ACC112 (cell line): Measurements from ENCODE around the gene GRIN3B.

ENCODE experiments used
- H2AFZ ChIP-seq: fragments of 200-600 bp; sonication (generic); one replicate; pipeline ENCODE4 v1.6.0; 2017; ENCODE audit warnings: antibody characterized with exemption, low read length; ENCODE audit not compliant: unreplicated experiment
- H3K27ac ChIP-seq: fragments of 200-600 bp; sonication (generic); 2 replicates; pipeline ENCODE4 v1.5.1; 2014; ENCODE audit warnings: low read depth, mild to moderate bottlenecking, antibody characterized with exemption, low read length, moderate library complexity
- H3K27me3 ChIP-seq: fragments of 200-600 bp; sonication (generic); 2 replicates; pipeline ENCODE4 v1.6.1; 2014; ENCODE audit warnings: mild to moderate bottlenecking, antibody characterized with exemption, low read length, moderate library complexity, mixed read lengths; ENCODE audit not compliant: insufficient read depth
- H3K36me3 ChIP-seq: fragments of 200-600 bp; sonication (generic); 2 replicates; pipeline ENCODE4 v1.6.1; 2016; ENCODE audit warnings: mild to moderate bottlenecking, antibody characterized with exemption, low read length, moderate library complexity, mixed read lengths; ENCODE audit not compliant: insufficient read depth
- H3K4me1 ChIP-seq: fragments of 200-600 bp; sonication (generic); one replicate; pipeline ENCODE4 v1.6.1; 2016; ENCODE audit warnings: low read length, mixed read lengths; ENCODE audit not compliant: insufficient read depth, unreplicated experiment, control insufficient read depth
- H3K4me3 ChIP-seq: fragments of 200-600 bp; sonication (generic); 2 replicates; pipeline ENCODE4 v1.5.1; 2014; ENCODE audit warnings: mild to moderate bottlenecking, low read depth, low read length
- H3K79me2 ChIP-seq: fragments of 200-600 bp; sonication (generic); one replicate; pipeline ENCODE4 v1.6.0; 2016; ENCODE audit warnings: low read length; ENCODE audit not compliant: control insufficient read depth, unreplicated experiment, insufficient read depth

GRIN3B gene

DNA sequence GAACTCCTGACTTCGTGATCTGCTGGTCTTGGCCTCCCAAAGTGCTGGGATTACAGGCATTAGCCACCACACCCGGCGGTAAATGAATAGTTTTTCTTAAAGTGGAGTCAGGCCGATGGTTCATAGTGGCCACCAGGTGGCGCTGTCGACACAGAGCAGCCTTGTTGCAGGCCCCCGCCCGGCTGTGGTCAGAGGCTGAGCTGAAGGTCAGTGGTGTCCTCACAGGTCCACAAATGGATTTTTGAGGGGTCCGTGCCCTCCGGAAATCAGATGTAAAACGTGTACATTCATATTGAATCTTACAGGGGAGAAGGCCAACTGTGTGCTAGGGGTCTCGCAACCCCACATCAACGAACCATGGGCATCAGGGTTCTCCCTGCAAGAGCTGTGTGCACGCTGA lies 29.5 kb upstream of the GRIN3B start:
- Histone ChIP-seq H3K79me2 (no peaks in the 10 kb centered on the region), H3K36me3 (peaks cover 20% of the 10 kb centered on the region), H3K27ac (no peak overlapping the region), H3K27me3 (no peaks in the 10 kb centered on the region), H2AFZ (no peak overlapping the region), H3K4me1 (no peaks in the 10 kb centered on the region), H3K4me3 (no peak overlapping the region)

DNA sequence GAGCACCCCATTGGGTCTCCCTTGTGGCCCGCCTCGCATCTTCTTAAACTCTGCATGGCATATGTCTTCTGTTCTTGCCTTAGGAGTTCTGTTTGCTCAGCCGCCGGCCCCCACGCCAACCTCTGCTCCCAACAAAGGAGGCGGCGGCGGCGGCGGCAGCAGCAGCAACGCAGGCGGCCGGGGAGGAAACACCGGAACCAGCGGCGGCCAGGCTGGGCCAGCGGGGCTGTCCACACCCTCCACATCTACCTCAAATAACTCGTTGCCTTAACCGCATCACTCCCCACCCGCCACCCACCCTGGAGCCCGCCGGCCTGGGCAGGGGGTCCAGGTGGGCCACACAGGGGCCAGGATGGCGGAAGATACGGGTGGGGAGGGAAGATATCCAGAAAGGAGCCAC lies 28.4 kb upstream of the GRIN3B start:
- no peak overlapping the region for H3K27ac ChIP-seq
- H3K36me3 ChIP-seq: peaks cover 16% of the 10 kb centered on the region
- no peaks in the 10 kb centered on the region for H3K4me1 ChIP-seq

DNA sequence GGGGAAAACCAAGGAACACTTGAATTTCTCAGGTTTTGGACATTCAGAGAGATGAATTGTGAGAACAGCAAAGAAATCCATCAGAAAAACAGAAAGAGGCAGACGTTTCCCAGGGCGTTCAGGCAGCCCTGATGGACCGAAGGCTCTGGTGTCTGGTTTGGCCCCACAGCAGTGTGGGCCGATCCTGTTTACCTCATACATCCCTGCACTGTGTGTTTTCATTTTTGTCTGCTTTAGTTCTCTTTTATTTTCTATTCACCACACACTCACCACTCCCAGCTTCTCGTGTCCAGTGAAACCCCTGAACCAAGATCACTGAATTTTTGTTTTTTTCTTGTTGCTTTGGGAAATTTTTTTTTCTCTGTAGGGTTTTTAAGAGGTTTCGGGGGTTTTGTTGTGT lies 27.9 kb upstream of the GRIN3B start:
- H3K4me1 ChIP-seq: no peaks in the 10 kb centered on the region
- peaks cover 16% of the 10 kb centered on the region for H3K36me3 ChIP-seq
- H3K27ac ChIP-seq: no peak overlapping the region
- H2AFZ ChIP-seq: no peak overlapping the region
- no peaks in the 10 kb centered on the region for H3K79me2 ChIP-seq
- H3K4me3 ChIP-seq: no peak overlapping the region
- no peaks in the 10 kb centered on the region for H3K27me3 ChIP-seq

More for the DNA sequence above, 28.4 kb upstream of the GRIN3B start:
- H3K4me3 ChIP-seq: no peak overlapping the region
- no peaks in the 10 kb centered on the region for H3K79me2 ChIP-seq
- H3K27me3 ChIP-seq: no peaks in the 10 kb centered on the region
- no peak overlapping the region for H2AFZ ChIP-seq

DNA sequence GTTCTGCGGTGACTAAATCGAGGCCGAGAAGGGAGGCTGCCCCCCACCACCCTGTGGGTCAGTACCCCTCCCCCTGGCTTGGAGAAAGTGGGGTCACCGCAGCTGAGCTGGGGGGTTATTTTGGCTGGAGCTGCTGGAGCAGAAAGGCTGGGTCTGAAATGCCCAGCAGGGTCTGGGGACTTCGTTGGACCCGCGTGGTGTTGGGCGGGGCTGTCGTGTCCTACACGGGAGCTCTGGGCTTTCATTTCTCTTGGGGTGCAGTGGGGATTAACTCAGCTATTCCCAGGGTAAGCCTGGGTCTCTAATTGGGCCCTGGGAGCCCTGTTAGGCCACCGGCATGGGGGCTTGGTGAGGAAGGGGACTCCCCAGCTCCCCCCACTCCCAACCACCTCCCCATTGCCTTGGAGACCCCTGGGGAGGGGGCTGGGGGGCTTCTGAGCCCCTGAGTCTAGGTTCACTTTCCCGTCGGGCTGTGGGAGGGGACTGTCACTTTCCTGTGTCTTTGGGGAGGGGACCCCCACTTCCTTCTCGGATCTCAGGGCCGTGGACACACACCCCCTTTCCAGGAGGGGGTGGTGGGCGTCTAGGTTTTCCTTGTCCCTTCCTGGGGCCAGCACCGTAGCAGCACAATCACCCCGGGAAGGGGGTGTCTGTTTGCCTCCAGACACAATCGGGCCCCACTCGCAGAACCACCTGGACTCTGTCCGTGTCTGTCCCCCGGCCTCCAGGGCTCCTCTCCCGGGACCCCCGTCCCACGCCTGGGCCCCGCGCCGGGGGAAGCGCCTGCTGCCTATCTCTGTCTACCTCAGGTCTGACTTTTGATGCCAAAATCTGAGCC lies 26.3 kb upstream of the GRIN3B start:
- Histone ChIP-seq H3K27me3 (no peaks in the 10 kb centered on the region), H3K36me3 (peaks cover 11% of the 10 kb centered on the region), H3K4me3 (no peak overlapping the region), H3K4me1 (no peaks in the 10 kb centered on the region), H3K27ac (no peak overlapping the region), H3K79me2 (no peaks in the 10 kb centered on the region), H2AFZ (no peak overlapping the region)

DNA sequence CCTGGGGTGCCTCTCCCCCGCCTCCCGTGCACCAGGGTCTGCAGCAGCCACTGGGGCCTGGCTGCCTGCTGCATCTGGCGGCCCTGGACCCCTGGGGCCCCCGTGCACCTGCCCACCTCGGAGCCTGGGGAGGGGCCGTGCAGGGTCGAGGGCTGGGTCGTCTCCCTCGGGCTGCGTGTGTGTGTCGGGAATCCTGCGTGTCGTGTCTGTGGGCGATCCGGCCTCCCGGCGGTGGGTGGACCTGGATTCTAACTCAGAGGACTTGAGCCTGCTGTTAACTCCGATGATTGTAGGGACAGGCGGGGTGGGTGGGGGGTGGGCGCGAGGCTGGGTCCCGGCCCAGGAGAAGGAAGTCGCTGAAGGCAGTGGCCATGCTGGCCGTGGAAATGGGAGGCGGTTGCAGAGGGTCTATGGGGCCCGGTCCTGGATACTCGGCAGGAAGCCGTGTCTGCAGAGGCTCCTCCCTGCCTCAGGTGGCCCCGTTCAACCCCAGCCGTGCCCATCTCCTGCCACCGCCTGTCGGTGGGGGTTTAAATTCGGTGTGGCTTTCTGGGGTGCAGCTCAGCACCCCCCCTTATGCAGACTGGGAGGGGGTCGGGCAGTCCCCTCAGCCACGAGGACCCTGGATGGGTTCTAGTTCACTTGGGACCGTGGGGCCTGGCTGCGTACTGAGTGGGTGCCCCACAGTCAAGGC lies 25.5 kb upstream of the GRIN3B start:
- Histone ChIP-seq H3K27ac (no peak overlapping the region), H2AFZ (no peak overlapping the region), H3K4me1 (no peaks in the 10 kb centered on the region), H3K4me3 (no peak overlapping the region), H3K27me3 (no peaks in the 10 kb centered on the region), H3K36me3 (peaks cover 11% of the 10 kb centered on the region), H3K79me2 (no peaks in the 10 kb centered on the region)

DNA sequence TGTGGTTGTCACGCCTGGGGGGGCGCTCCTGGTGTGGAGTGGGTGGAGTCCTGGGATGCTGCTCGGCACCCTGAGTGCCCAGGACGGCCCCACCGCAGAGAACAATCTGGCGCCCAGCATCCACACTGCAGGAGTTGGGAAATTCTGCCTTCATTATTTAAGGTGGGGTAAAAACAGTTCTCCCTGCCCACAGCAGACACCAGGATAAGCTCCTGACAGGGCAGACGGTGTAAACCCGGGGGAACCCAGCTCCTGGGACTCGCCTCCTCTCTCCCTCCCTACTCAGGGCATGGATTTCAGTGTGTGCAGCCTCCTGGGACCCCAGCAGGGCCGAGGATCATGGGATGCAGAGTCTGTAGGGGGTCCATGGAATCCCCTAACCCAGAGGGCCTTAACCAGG lies 23.7 kb upstream of the GRIN3B start:
- Histone ChIP-seq H3K27ac (no peak overlapping the region), H3K36me3 (0 out of 2 replicates have a peak, but pooled peaks cover 3% of the 10 kb centered on the region), H3K79me2 (no peaks in the 10 kb centered on the region), H3K4me3 (no peak overlapping the region), H3K4me1 (no peaks in the 10 kb centered on the region), H2AFZ (no peak overlapping the region), H3K27me3 (no peaks in the 10 kb centered on the region)

DNA sequence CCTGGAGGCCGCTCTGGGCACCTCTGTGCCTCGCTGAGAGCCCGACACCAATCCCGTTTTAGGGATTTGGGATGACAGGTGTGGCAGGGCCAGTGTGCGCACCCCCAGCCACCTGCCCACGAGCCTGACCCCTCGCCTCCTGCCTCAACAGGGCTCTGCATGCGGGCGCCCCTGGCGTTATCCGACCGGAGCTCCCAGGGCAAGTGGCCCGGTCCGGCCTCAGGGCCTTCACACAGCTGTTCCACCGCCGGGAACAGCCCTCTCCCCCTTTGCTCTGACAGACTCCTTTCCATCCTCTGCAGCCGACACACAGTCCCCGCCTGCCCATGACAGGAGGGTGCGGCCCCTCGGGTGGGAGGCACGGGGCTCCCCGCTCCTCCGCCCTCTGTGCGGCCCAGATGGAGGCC lies 23.2 kb upstream of the GRIN3B start:
- Histone ChIP-seq H2AFZ (no peak overlapping the region), H3K27me3 (no peaks in the 10 kb centered on the region), H3K79me2 (no peaks in the 10 kb centered on the region), H3K27ac (no peak overlapping the region), H3K36me3 (no peaks in the 10 kb centered on the region), H3K4me1 (no peaks in the 10 kb centered on the region), H3K4me3 (no peak overlapping the region)

DNA sequence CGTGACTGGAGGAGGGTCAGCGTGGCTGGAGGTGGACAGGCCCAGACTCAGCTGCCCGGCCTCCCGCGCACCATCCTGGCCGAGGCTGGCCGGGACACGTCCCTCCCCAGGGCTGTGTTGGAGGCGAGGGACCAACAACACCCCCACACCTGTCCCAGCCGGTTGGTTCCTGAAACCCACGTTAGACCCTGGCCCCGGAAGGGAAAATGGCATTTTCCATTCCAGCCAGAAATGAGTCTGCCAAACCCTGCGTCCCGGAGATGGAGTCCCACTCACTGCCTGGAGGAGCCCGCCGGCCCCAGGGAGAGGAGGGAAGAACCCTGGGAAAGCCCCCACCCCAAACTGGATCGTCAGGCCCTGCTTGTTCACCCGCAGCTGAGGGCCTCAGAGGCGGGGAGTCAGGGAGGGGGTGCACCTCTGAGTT lies 20.9 kb upstream of the GRIN3B start:
- Histone ChIP-seq H2AFZ (no peak overlapping the region), H3K79me2 (peaks cover 1% of the 10 kb centered on the region), H3K27ac (no peak overlapping the region), H3K36me3 (no peaks in the 10 kb centered on the region), H3K4me3 (no peak overlapping the region), H3K4me1 (no peaks in the 10 kb centered on the region), H3K27me3 (no peaks in the 10 kb centered on the region)

DNA sequence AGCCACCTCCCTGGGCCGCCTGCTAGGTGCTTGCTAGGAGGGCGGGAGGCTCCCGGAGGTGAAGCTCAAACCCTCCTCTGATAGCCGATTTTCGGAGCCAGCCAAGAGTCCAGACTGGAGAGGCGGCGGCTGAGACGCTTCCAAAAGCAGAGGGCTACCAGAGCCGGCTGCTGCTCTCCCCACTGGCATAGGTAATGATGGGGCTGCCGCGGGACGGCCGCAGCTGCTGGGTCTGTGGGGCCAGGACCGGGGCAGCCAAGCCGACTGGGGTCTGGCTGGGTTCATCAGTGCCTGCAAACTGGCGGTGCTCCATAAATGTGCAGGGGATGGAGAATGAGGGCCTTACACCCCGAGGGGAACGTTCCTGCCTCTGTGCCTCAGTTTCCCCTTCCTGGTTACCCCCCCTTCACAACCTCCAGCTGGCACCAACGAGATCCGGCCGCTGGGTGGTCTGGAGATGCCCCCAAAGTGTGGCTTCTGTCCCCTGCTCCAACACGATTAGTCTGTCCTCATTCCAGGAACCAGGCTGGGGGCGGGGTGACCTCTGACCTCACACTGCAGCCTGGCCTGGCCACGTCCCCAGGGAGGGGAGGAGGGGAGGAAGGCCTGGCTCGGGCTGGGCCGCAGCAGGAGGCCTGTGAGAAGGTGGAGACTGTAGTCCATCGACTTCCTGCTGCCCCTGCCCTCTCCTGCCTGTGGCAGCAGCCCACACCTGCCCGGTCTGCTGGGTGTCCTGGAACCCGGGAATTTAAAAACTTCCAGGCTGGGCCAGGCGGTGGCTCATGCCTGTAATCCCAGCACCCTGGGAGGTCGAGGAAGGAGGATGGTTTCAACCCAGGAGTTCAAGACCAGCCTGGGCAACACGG lies 19.9 kb upstream of the GRIN3B start:
- H3K27ac ChIP-seq: no peak overlapping the region

DNA sequence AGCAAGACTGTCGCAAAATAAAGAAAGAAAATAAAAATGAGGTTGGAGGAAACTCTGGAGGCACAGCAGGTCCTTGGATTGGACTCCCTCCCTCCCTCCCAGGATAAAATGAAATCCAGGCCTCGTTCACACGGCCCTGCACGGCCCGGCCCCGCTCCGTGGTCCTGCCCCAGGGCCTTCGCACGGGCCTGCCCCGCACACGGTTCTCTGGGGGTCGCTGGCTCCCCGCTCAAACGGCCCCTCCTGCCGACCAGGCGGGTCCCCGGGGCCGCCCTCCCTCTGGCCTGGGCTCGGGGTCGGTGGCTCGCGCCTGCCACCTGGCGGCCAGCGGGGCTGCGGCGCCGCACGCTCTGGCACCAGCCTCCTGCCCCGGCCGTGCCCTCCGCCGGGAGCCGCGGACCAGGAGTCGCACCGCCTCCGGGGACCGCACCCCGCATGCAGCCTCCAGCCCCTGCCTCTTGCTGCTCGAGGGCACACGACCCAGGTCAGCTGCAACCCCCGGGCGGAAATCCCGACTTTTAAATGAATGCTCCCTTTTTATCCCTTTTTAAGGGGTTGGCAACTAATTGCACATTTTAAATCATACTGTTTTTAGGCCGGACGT lies 17.6 kb upstream of the GRIN3B start:
- Histone ChIP-seq H3K4me3 (peak overlapping the region; percentile 71), H3K27ac (no peak overlapping the region), H2AFZ (no peak overlapping the region), H3K36me3 (no peaks in the 10 kb centered on the region), H3K27me3 (no peaks in the 10 kb centered on the region), H3K79me2 (peaks cover 13% of the 10 kb centered on the region), H3K4me1 (no peaks in the 10 kb centered on the region)

More for the DNA sequence above, 19.9 kb upstream of the GRIN3B start:
- Histone ChIP-seq H2AFZ (no peak overlapping the region), H3K79me2 (peaks cover 11% of the 10 kb centered on the region), H3K36me3 (no peaks in the 10 kb centered on the region), H3K27me3 (no peaks in the 10 kb centered on the region), H3K4me3 (no peak overlapping the region), H3K4me1 (no peaks in the 10 kb centered on the region)
